GM12892 (cell line): ENCODE measurements around the gene SHISA9.

Experiments used
- POLR2A ChIP-seq: IDR thresholded peaks from 2 replicates; pipeline ENCODE4 v1.6.1; 2011; ENCODE audit warnings: low read depth, low read length, control low read depth
- POLR2AphosphoS5 ChIP-seq: IDR thresholded peaks from 2 replicates; pipeline ENCODE4 v1.6.1; 2011; ENCODE audit warnings: low read depth, low read length, control low read depth
- TAF1 ChIP-seq: IDR thresholded peaks from 2 replicates; pipeline ENCODE4 v1.6.1; 2011; ENCODE audit warnings: low read depth, mild to moderate bottlenecking, control low read depth, low read length, borderline replicate concordance

- no peak for TF ChIP-seq POLR2AphosphoS5
- TF ChIP-seq POLR2A = no peak
- no peak for TF ChIP-seq TAF1
These were observed 292.3 kb downstream of the SHISA9 start for GRCh38 chr16:13193721-13194120.
